Keratinocyte (primary cell): Measurements from ENCODE around the gene GREM2. TPM values are rescaled to one million over a fixed set of nuclear protein-coding genes. Genes with fewer than 3 reads are reported as not detected.

Experiments used
- DNase-seq: peaks from one replicate; pipeline ENCODE4 v3.0.0-alpha.2; 2011; ENCODE audit warnings: low read depth, missing footprints, low spot score
- FAIRE-seq: peaks from 2 replicates; lab custom pipeline; 2011; peaks lifted over from hg19 to GRCh38; lab: Jason Lieb, UNC
- H2AFZ ChIP-seq: 2 replicates; pipeline ENCODE4 v1.6.0; 2012; ENCODE audit warnings: low read length, control low read depth, inconsistent platforms; ENCODE audit not compliant: control insufficient read depth
- H3K27ac ChIP-seq: 2 replicates; pipeline ENCODE4 v1.5.1; 2011; ENCODE audit warnings: low read length; ENCODE audit not compliant: control insufficient read depth, insufficient read depth
- H3K27me3 ChIP-seq: 3 replicates; pipeline ENCODE4 v1.6.0; 2011; ENCODE audit warnings: low read length; ENCODE audit not compliant: control insufficient read depth, insufficient read depth; ENCODE audit errors: extremely low read depth
- H3K36me3 ChIP-seq, 2 experiments: 2 replicates in 1 of 2; 3 replicates in 1 of 2; pipeline ENCODE4 v1.5.1; 2011; ENCODE audit warnings: low read length in 2 of 2, mild to moderate bottlenecking in 1 of 2; ENCODE audit not compliant: control insufficient read depth in 2 of 2, insufficient read depth in 2 of 2; ENCODE audit errors: extremely low read depth in 1 of 2
- H3K4me1 ChIP-seq: 3 replicates; pipeline ENCODE4 v1.5.1; 2011; ENCODE audit warnings: low read length; ENCODE audit not compliant: control insufficient read depth, insufficient read depth; ENCODE audit errors: extremely low read depth
- H3K4me2 ChIP-seq: 3 replicates; pipeline ENCODE4 v1.6.0; 2011; ENCODE audit warnings: low read depth, low read length; ENCODE audit not compliant: control insufficient read depth, insufficient read depth; ENCODE audit errors: extremely low read depth
- H3K4me3 ChIP-seq, 3 experiments: fragments of 200-600 bp in 1 of 3; sonication (generic) in 1 of 3; 2 replicates in 2 of 3; 3 replicates in 1 of 3; pipeline ENCODE4 v1.5.1; 2011 to 2016; ENCODE audit warnings: low read length in 3 of 3, mild to moderate bottlenecking in 3 of 3, control low read depth in 2 of 3, inconsistent platforms in 1 of 3, low read depth in 1 of 3, mixed read lengths in 1 of 3, mixed run types in 1 of 3, moderate library complexity in 1 of 3; ENCODE audit not compliant: control insufficient read depth in 2 of 3, insufficient read depth in 2 of 3; ENCODE audit errors: extremely low read depth in 1 of 3
- H3K79me2 ChIP-seq: 2 replicates; pipeline ENCODE4 v1.6.0; 2012; ENCODE audit warnings: low read length; ENCODE audit not compliant: control insufficient read depth, insufficient read depth
- H3K9ac ChIP-seq: 3 replicates; pipeline ENCODE4 v1.6.0; 2011; ENCODE audit warnings: low read length; ENCODE audit not compliant: control insufficient read depth, insufficient read depth; ENCODE audit errors: extremely low read depth
- H3K9me1 ChIP-seq: 3 replicates; pipeline ENCODE4 v1.6.0; 2011; ENCODE audit warnings: low read length; ENCODE audit not compliant: control insufficient read depth, insufficient read depth; ENCODE audit errors: extremely low read depth
- H3K9me3 ChIP-seq: 2 replicates; pipeline ENCODE4 v1.5.1; 2012; ENCODE audit warnings: low read depth, low read length; ENCODE audit not compliant: control insufficient read depth
- H4K20me1 ChIP-seq: 3 replicates; pipeline ENCODE4 v1.6.0; 2011; ENCODE audit warnings: low read length; ENCODE audit not compliant: control insufficient read depth, insufficient read depth; ENCODE audit errors: extremely low read depth
- EZH2 ChIP-seq: IDR thresholded peaks from one replicate; pipeline ENCODE4 v1.6.1; 2012; ENCODE audit warnings: inconsistent platforms, mild to moderate bottlenecking, low read length, moderate library complexity
- dilution Hi-C: fragments of 300-500 bp; cut with MboI; formaldehyde crosslinking; loops from one replicate; pipeline ENCODE4 v1.7.0; 2020; ENCODE audit warnings: low sequenced_read_pairs; ENCODE audit not compliant: extremely low pct_ligation_motif_present
- polyA plus RNA-seq, 5 experiments: library from polyadenylated mRNA; depleted of rRNA in 3 of 5; stranded (reverse) in 3 of 5; stranded (forward) in 1 of 5; unstranded in 1 of 5; fragments of >200 nt; gene quantifications; 1 replicate in 1 of 5; 2 replicates in 3 of 5; 3 replicates in 1 of 5; pipeline versions ENCODE4 v1.2.1 to v1.2.3, GENCODE V29; 2011 to 2012; ENCODE audit warnings: missing spikeins in 2 of 5, low read depth in 1 of 5, low replicate concordance in 1 of 5
- TF ChIP-seq, protein P1 (sequence below), 3 experiments: IDR thresholded peaks in 1 of 3; conservative IDR thresholded peaks in 1 of 3; optimal IDR thresholded peaks in 1 of 3; 2 replicates in 2 of 3; 3 replicates in 1 of 3; pipeline versions ENCODE3 to v1.5.1; 2011; ENCODE audit warnings: low read length in 3 of 3, mild to moderate bottlenecking in 3 of 3, moderate library complexity in 2 of 3, control low read depth in 1 of 3, inconsistent platforms in 1 of 3; ENCODE audit not compliant: insufficient read depth in 2 of 3; ENCODE audit errors: extremely low read depth in 1 of 3

The GREM2 gene
- polyA plus RNA-seq, 1 donor (not counting 4 experiments of a cell fraction or from before 2014, with no cell fraction given): not detected

DNA sequence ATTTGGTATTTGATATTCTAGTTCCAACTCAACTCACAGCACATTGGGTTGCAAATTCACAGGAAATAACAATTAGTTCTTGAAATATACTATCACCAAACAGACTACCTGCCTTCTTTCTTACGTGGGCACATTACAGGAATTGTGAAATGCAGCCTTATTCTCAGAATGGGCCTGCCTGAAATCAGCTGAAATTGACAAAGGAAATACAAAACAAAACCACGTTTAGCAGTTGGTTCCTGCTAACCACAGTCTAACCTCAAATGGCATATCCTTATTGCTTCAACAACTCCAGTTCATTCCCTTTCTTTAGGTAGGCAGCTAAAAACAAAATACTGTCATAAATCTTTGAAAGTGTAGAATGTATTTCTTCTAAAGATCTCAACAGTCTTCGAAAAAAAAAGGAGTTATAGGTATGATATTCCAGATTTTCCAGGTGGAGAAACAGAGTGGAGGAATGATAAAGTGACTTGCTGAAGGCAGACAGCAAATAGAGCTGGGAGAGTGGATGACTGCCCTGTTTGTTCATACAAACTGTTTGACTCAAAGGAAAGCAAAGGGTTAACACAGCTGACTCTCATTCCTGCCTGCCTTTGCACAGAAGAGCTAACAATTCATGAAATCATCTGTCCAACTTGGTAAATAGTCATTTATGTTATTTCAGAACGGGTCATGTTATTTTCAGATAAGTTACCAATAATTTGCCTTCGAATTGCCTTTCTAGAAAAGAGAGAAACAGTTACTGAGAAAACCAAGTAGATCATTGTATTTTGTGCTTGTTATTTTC lies 1.6 kb upstream of the GREM2 start:
- H2AFZ ChIP-seq: no peak overlapping the region
- no peak overlapping the region for H3K4me3 ChIP-seq
- no peak overlapping the region for H3K27ac ChIP-seq
- H3K4me1 ChIP-seq: no peaks in the 10 kb centered on the region
- TF ChIP-seq, protein P1, sequence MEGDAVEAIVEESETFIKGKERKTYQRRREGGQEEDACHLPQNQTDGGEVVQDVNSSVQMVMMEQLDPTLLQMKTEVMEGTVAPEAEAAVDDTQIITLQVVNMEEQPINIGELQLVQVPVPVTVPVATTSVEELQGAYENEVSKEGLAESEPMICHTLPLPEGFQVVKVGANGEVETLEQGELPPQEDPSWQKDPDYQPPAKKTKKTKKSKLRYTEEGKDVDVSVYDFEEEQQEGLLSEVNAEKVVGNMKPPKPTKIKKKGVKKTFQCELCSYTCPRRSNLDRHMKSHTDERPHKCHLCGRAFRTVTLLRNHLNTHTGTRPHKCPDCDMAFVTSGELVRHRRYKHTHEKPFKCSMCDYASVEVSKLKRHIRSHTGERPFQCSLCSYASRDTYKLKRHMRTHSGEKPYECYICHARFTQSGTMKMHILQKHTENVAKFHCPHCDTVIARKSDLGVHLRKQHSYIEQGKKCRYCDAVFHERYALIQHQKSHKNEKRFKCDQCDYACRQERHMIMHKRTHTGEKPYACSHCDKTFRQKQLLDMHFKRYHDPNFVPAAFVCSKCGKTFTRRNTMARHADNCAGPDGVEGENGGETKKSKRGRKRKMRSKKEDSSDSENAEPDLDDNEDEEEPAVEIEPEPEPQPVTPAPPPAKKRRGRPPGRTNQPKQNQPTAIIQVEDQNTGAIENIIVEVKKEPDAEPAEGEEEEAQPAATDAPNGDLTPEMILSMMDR (optimal IDR thresholded peaks at IDR 0.05 in 1 of 3, IDR thresholded peaks at IDR 0.05 in 1 of 3, conservative IDR thresholded peaks at IDR 0.05 in 1 of 3; ENCODE audit: extremely low read depth in 1 of 3, insufficient read depth in 2 of 3, low read length in 3 of 3): no peak
- no peak for TF ChIP-seq EZH2
- no peaks in the 10 kb centered on the region for H3K9me3 ChIP-seq
- H3K9me1 ChIP-seq: no peaks in the 10 kb centered on the region
- no peak overlapping the region for H3K4me2 ChIP-seq
- H3K36me3 ChIP-seq: no peaks in the 10 kb centered on the region
- H3K79me2 ChIP-seq: no peaks in the 10 kb centered on the region
- no peaks in the 10 kb centered on the region for H4K20me1 ChIP-seq
- FAIRE-seq: no peak
- dilution Hi-C loops: no loop called here
- no peak for DNase-seq
- H3K27me3 ChIP-seq: peaks cover 3% of the 10 kb centered on the region
- no peak overlapping the region for H3K9ac ChIP-seq

- no peak overlapping the region for H3K4me3 ChIP-seq
- H3K9me3 ChIP-seq: no peaks in the 10 kb centered on the region
- no peak overlapping the region for H3K27ac ChIP-seq
- no peaks in the 10 kb centered on the region for H3K9me1 ChIP-seq
- no peak overlapping the region for H3K4me2 ChIP-seq
- TF ChIP-seq, protein P1 (optimal IDR thresholded peaks at IDR 0.05 in 1 of 3, IDR thresholded peaks at IDR 0.05 in 1 of 3, conservative IDR thresholded peaks at IDR 0.05 in 1 of 3; ENCODE audit: extremely low read depth in 1 of 3, insufficient read depth in 2 of 3, low read length in 3 of 3): no peak
- TF ChIP-seq EZH2: no peak
- FAIRE-seq (no peak), DNase-seq (no peak)
- no peak overlapping the region for H3K9ac ChIP-seq
- no peaks in the 10 kb centered on the region for H4K20me1 ChIP-seq
- no peaks in the 10 kb centered on the region for H3K4me1 ChIP-seq
- H3K27me3 ChIP-seq: peaks cover 3% of the 10 kb centered on the region
- dilution Hi-C loops: no loop called here
- no peak overlapping the region for H2AFZ ChIP-seq
- no peaks in the 10 kb centered on the region for H3K36me3 ChIP-seq
- H3K79me2 ChIP-seq: no peaks in the 10 kb centered on the region
Observed at GRCh38 chr1:240612811-240613210, 856 bp upstream of the GREM2 start.
